ENCODE results near the gene SLAMF8.

- TF ChIP-seq CTCF (IDR thresholded peaks at IDR 0.05; ENCODE audit: insufficient read depth, low read length) (no peak), POLR2AphosphoS5 (IDR thresholded peaks at IDR 0.05; ENCODE audit: low read depth) (no peak), REST (IDR thresholded peaks at IDR 0.05; ENCODE audit: insufficient replicate concordance, low read depth) (no peak)
Measured at GRCh38 chr1:159791031-159791430, 35.6 kb upstream of the SLAMF8 start.

Data from HL-60 (cell line).